ENCODE measurements around the gene AFAP1L2. TPM values are rescaled to one million over a fixed set of nuclear protein-coding genes. Genes with fewer than 3 reads are reported as not detected.

Gene AFAP1L2
- total RNA-seq, 2 donors from 2014 or later = 10.5 to 17.9 TPM

DNA sequence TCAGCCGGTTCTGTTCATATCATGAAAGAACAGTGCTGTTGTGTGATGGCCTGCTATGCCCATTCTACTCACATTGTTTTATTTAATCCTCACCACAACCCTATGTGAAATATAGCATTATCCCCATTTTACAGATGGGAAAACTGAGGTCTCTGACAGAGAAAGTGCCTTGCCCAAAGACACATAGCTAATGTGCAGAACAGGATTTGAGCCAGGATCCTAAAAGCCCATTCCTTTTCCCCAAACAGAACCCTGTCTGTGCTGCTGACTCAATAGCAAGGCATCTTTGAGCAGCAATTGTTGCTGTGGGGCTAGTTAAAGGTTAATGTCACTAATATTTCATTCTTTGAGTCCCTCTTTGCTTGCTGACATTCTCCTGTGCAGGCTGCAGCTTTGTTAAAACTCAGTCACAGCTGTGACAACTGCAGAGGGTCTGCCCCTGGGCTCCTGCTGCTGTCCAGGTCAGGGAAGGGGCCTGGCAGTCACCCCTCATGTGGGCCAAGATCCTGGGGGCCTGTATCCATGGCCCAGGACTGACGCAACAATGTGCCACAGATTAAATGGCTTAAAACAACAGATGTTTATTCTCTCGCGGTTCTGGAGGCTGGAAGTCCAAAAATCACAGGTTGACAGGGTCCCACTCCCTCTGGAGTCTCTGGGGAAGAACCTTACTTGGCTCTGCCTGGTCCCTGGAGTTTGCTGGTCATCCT is 40.4 kb downstream of the AFAP1L2 start:
- ATAC-seq (no peak), DNase-seq (no peak)
- Histone ChIP-seq H3K36me3 (replicated peaks in 1 of 2; ENCODE audit: insufficient read depth in 1 of 2, low read depth in 2 of 2) (no peaks in the 10 kb centered on the region), H3K4me1 (peaks cover 11% of the 10 kb centered on the region), H3K27ac (no peak overlapping the region), H3K4me3 (no peak overlapping the region), H3K9me3 (no peaks in the 10 kb centered on the region), H3K27me3 (no peaks in the 10 kb centered on the region)
- TF ChIP-seq CTCF (IDR thresholded peaks at IDR 0.05) (no peak), POLR2A (IDR thresholded peaks at IDR 0.05) (no peak)
- intact Hi-C loops (cut with DNase I) = no loop called here
- WGBS, 2 donors = 68 to 78% methylated on average over 4 of the region's 4 CpGs

- Histone ChIP-seq H3K9me3 (no peaks in the 10 kb centered on the region), H3K36me3 (replicated peaks in 1 of 2; ENCODE audit: insufficient read depth in 1 of 2, low read depth in 2 of 2) (no peaks in the 10 kb centered on the region), H3K4me3 (no peak overlapping the region), H3K4me1 (peaks cover 9% of the 10 kb centered on the region), H3K27ac (no peak overlapping the region), H3K27me3 (no peaks in the 10 kb centered on the region)
- intact Hi-C loops (cut with DNase I) = no loop called here
- DNase-seq = no peak
- 85 to 94% methylated on average over 15 to 16 of the region's 16 CpGs for WGBS, 2 donors
- no peak for ATAC-seq
- TF ChIP-seq CTCF (IDR thresholded peaks at IDR 0.05) = no peak
- no peak for TF ChIP-seq POLR2A (IDR thresholded peaks at IDR 0.05)
Observed at GRCh38 chr10:114362826-114363355, 41.4 kb downstream of the AFAP1L2 start.

- Histone ChIP-seq H3K27me3 (no peaks in the 10 kb centered on the region), H3K36me3 (replicated peaks in 1 of 2; ENCODE audit: insufficient read depth in 1 of 2, low read depth in 2 of 2) (no peaks in the 10 kb centered on the region), H3K27ac (no peak overlapping the region), H3K4me3 (no peak overlapping the region), H3K4me1 (peaks cover 9% of the 10 kb centered on the region), H3K9me3 (no peaks in the 10 kb centered on the region)
- 92 to 94% methylated on average over 2 of the region's 2 CpGs for WGBS, 2 donors
- TF ChIP-seq CTCF (IDR thresholded peaks at IDR 0.05) (no peak), POLR2A (IDR thresholded peaks at IDR 0.05) (no peak)
- ATAC-seq = no peak
- no peak for DNase-seq
- intact Hi-C loops (cut with DNase I) = no loop called here
Observed at GRCh38 chr10:114359953-114360345, 44.4 kb downstream of the AFAP1L2 start.

DNA sequence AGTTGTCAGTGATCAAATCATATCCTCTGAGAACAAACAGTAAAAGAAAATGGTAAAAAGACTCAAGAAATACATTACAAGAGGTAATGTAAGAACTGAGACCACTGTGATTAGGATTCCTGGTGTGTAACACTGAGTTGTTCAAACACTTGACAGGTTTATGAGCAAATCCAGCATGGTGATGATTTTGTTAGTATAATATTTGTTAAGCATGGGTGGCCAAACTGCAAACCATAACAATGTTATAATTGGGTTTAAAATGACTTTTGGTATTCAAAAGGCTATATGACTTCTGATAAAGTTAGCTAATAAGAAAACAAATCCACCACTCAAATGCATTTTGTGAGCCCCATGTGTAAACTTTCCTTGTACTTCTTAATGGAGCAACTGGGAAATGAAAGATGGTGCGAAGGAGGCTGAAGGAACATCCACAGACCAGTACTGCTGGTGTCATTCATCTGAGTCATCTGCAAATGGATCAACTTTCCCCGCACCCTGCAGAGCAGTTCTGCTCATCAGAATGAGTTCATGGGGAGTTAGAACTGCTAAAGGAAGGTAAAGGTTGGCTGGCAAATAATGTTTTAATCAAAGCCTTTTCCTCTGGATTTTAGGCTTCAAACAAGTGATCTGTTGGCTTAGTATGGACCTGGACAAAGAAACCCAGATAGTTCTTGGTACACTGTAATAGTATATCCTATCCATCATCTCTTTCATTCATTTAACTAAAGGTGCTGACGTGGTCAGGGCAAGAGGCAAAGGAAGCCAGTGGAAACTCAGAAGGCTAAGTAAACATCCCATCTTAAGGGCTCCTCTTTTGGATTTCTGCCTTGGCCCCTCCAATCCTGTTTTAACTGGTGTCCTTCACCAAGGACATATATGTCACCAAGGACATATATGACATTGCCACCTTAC is 45.0 kb downstream of the AFAP1L2 start:
- no peak overlapping the region for H3K27ac ChIP-seq
- no peaks in the 10 kb centered on the region for H3K9me3 ChIP-seq
- DNase-seq (no peak), ATAC-seq (no peak)
- no peak overlapping the region for H3K4me3 ChIP-seq
- WGBS, 2 donors = 93 to 95% methylated on average over 3 of the region's 3 CpGs
- intact Hi-C loops (cut with DNase I) = no loop called here
- TF ChIP-seq POLR2A (IDR thresholded peaks at IDR 0.05) (no peak), CTCF (IDR thresholded peaks at IDR 0.05) (no peak)
- H3K27me3 ChIP-seq = no peaks in the 10 kb centered on the region
- H3K36me3 ChIP-seq (replicated peaks in 1 of 2; ENCODE audit: insufficient read depth in 1 of 2, low read depth in 2 of 2) = no peaks in the 10 kb centered on the region
- peaks cover 9% of the 10 kb centered on the region for H3K4me1 ChIP-seq

Measured in body of pancreas (tissue), 4 donors.